Neuronal stem cell (in vitro differentiated cells): ENCODE data around the gene PRIM2.
"Not testable (repeated sequence)": the region's sequence is repeated elsewhere in the genome, so short reads cannot be mapped to it uniquely, and the experiment has no call there.

Source experiments
- DNase-seq: peaks from one replicate; pipeline ENCODE4 v3.0.0-alpha.2; 2013; ENCODE audit warnings: low spot score
- H2AFZ ChIP-seq: one replicate; pipeline ENCODE4 v1.6.1; 2013; ENCODE audit warnings: mild to moderate bottlenecking, low read length, inconsistent platforms
- H2AK5ac ChIP-seq: 2 replicates; pipeline ENCODE4 v1.6.1; 2013; ENCODE audit warnings: low read depth, mild to moderate bottlenecking, inconsistent platforms, low read length, moderate library complexity, mixed read lengths
- H2BK120ac ChIP-seq: 2 replicates; pipeline ENCODE4 v1.6.1; 2013; ENCODE audit warnings: low read depth, mild to moderate bottlenecking, inconsistent platforms, low read length, moderate library complexity, mixed read lengths
- H2BK12ac ChIP-seq: one replicate; pipeline ENCODE4 v1.6.1; 2013; ENCODE audit warnings: low read length, inconsistent platforms
- H2BK15ac ChIP-seq: 2 replicates; pipeline ENCODE4 v1.6.1; 2013; ENCODE audit warnings: mild to moderate bottlenecking, low read length, inconsistent platforms, mixed read lengths
- H2BK5ac ChIP-seq: one replicate; pipeline ENCODE4 v1.6.1; 2013; ENCODE audit warnings: inconsistent platforms, mild to moderate bottlenecking, low read length, moderate library complexity
- H3K14ac ChIP-seq: one replicate; pipeline ENCODE4 v1.6.1; 2013; ENCODE audit warnings: low read length, inconsistent platforms
- H3K18ac ChIP-seq: 2 replicates; pipeline ENCODE4 v1.6.1; 2013; ENCODE audit warnings: low read length, inconsistent platforms
- H3K23ac ChIP-seq: 2 replicates; pipeline ENCODE4 v1.6.1; 2013; ENCODE audit warnings: low read depth, mild to moderate bottlenecking, mixed read lengths, low read length, inconsistent platforms; ENCODE audit not compliant: poor library complexity
- H3K27ac ChIP-seq: replicated peaks from 3 replicates; pipeline ENCODE4 v1.5.1; 2013; ENCODE audit warnings: low read length, inconsistent platforms
- H3K27me3 ChIP-seq, 3 experiments: 2 replicates each; pipeline ENCODE4 v1.6.1; 2013; ENCODE audit warnings: low read length in 3 of 3, mild to moderate bottlenecking in 2 of 3, inconsistent platforms in 1 of 3, low read depth in 1 of 3, mixed read lengths in 1 of 3, moderate library complexity in 1 of 3; ENCODE audit not compliant: control insufficient read depth in 3 of 3, insufficient read depth in 3 of 3
- H3K36me3 ChIP-seq, 2 donors: replicated peaks in 1 of 2; 2 replicates each; pipeline ENCODE4 v1.6.1; 2013; ENCODE audit warnings: low read length in 2 of 2; ENCODE audit not compliant: control insufficient read depth in 2 of 2, insufficient read depth in 2 of 2
- H3K4ac ChIP-seq: 2 replicates; pipeline ENCODE4 v1.6.1; 2013; ENCODE audit warnings: inconsistent platforms, mild to moderate bottlenecking, low read length, moderate library complexity
- H3K4me1 ChIP-seq, 2 donors: 1 replicate in 1 of 2; 2 replicates in 1 of 2; pipeline ENCODE4 v1.6.1; 2013; ENCODE audit warnings: low read length in 2 of 2, low read depth in 1 of 2; ENCODE audit not compliant: control insufficient read depth in 2 of 2, insufficient read depth in 1 of 2
- H3K4me2 ChIP-seq: one replicate; pipeline ENCODE4 v1.6.1; 2013; ENCODE audit warnings: mild to moderate bottlenecking, low read length, inconsistent platforms; ENCODE audit not compliant: insufficient read depth, poor library complexity, severe bottlenecking
- H3K4me3 ChIP-seq, 2 donors: 2 replicates each; pipeline ENCODE4 v1.5.1; 2013; ENCODE audit warnings: low read length in 2 of 2, mild to moderate bottlenecking in 2 of 2, inconsistent platforms in 1 of 2, moderate library complexity in 1 of 2
- H3K79me1 ChIP-seq: one replicate; pipeline ENCODE4 v1.6.1; 2013; ENCODE audit warnings: low read depth, mild to moderate bottlenecking, inconsistent platforms, low read length, moderate library complexity
- H3K9ac ChIP-seq: one replicate; pipeline ENCODE4 v1.6.1; 2013; ENCODE audit warnings: mild to moderate bottlenecking, low read depth, low read length, inconsistent platforms; ENCODE audit not compliant: poor library complexity
- H3K9me3 ChIP-seq, 2 donors: replicated peaks in 1 of 2; 2 replicates each; pipeline versions ENCODE3 to v1.6.1; 2013; ENCODE audit warnings: low read length in 2 of 2, mild to moderate bottlenecking in 2 of 2, inconsistent platforms in 1 of 2, low read depth in 1 of 2, mixed read lengths in 1 of 2, moderate library complexity in 1 of 2; ENCODE audit not compliant: control insufficient read depth in 2 of 2, insufficient read depth in 1 of 2
- H4K8ac ChIP-seq: one replicate; pipeline ENCODE4 v1.6.1; 2013; ENCODE audit warnings: low read depth, mild to moderate bottlenecking, inconsistent platforms, low read length, moderate library complexity
- H4K91ac ChIP-seq: one replicate; pipeline ENCODE4 v1.6.1; 2013; ENCODE audit warnings: low read length, low read depth, mild to moderate bottlenecking, inconsistent platforms; ENCODE audit not compliant: poor library complexity
- WGBS, 2 donors: extraction: QIAGEN DNeasy Blood & Tissue Kit; methylation state at CpG; one replicate each; pipeline ENCODE4 v1.1.7; 2013; ENCODE audit warnings: missing lambda C conversion rate in 2 of 2, mixed read lengths in 1 of 2; ENCODE audit not compliant: insufficient read length in 2 of 2, insufficient replicate concordance in 1 of 2; ENCODE audit errors: extremely low coverage in 2 of 2; 5-methylcytosine and 5-hydroxymethylcytosine counted together

Gene PRIM2

DNA sequence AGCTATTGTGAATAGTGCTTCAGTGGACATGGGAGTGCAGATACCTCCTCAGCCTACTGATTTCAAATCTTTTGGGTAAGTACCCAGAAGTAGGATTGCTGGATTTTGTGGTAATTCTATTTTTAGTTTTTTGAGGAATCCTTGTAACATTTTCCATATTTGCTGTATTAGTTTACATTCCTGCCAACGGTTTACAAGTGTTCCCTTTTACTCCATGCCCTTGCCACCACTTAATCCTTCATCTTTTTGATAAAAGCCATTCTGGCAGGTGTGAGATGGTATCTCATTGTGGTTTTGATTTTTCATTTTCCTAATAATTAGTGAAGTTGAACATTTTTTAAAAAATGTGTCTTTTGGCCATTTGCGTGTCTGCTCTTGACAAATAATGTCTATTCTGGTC is 125.8 kb downstream of the PRIM2 start:
- H4K8ac ChIP-seq, H3K14ac ChIP-seq, H2BK120ac ChIP-seq, H3K79me1 ChIP-seq, H3K36me3 ChIP-seq, H3K4me1 ChIP-seq, H2AFZ ChIP-seq, H3K9ac ChIP-seq, H3K4me3 ChIP-seq, DNase-seq, H3K9me3 ChIP-seq, H3K4ac ChIP-seq, H2BK5ac ChIP-seq, H2BK15ac ChIP-seq, H3K18ac ChIP-seq, H3K4me2 ChIP-seq, H2AK5ac ChIP-seq, H3K27ac ChIP-seq, H4K91ac ChIP-seq, H3K27me3 ChIP-seq, H3K23ac ChIP-seq, H2BK12ac ChIP-seq: not testable (repeated sequence)
- no CpG with 5 or more reads among the region's 2 CpGs for WGBS, 2 donors

- H3K27me3 ChIP-seq, H3K18ac ChIP-seq, H3K4me2 ChIP-seq, DNase-seq, H3K23ac ChIP-seq, H2AK5ac ChIP-seq, H3K9ac ChIP-seq, H2BK15ac ChIP-seq, H2AFZ ChIP-seq, H4K91ac ChIP-seq, H3K4me1 ChIP-seq, H2BK12ac ChIP-seq, H3K9me3 ChIP-seq, H3K79me1 ChIP-seq, H3K4me3 ChIP-seq, H3K36me3 ChIP-seq, H2BK5ac ChIP-seq, H3K4ac ChIP-seq, H3K27ac ChIP-seq, H2BK120ac ChIP-seq, H3K14ac ChIP-seq, H4K8ac ChIP-seq: not testable (repeated sequence)
- WGBS, 2 donors = no CpG with 5 or more reads among the region's 1 CpG
Measured at GRCh38 chr6:57444787-57445186, 127.4 kb downstream of the PRIM2 start.

DNA sequence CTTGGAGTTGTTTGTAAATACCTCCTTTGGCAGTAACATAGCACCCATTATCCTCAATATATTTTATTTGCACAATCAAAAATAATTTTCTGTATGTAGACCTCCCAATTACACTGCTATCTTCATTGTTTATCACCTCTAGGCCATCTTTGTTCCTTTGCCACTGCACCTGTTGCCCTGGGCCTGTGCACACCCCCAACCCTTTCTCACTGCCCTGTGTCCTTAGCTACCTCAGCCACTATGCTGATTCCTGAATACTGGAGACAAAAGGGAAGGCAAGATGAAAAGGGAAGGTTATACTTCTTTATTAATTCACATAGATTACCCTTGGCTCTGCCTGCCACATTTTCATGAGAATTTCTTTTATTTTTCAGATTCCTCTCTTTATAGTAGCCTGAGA is 127.9 kb downstream of the PRIM2 start:
- H3K27ac ChIP-seq, H4K91ac ChIP-seq, H3K23ac ChIP-seq, H4K8ac ChIP-seq, H3K18ac ChIP-seq, H3K4ac ChIP-seq, H3K36me3 ChIP-seq, H3K9ac ChIP-seq, H2BK15ac ChIP-seq, H2BK12ac ChIP-seq, H2BK5ac ChIP-seq, H3K79me1 ChIP-seq, H3K4me2 ChIP-seq, H2AFZ ChIP-seq, H3K14ac ChIP-seq, H3K4me1 ChIP-seq, H3K9me3 ChIP-seq, H3K27me3 ChIP-seq, H2BK120ac ChIP-seq, DNase-seq, H2AK5ac ChIP-seq, H3K4me3 ChIP-seq: not testable (repeated sequence)

DNA sequence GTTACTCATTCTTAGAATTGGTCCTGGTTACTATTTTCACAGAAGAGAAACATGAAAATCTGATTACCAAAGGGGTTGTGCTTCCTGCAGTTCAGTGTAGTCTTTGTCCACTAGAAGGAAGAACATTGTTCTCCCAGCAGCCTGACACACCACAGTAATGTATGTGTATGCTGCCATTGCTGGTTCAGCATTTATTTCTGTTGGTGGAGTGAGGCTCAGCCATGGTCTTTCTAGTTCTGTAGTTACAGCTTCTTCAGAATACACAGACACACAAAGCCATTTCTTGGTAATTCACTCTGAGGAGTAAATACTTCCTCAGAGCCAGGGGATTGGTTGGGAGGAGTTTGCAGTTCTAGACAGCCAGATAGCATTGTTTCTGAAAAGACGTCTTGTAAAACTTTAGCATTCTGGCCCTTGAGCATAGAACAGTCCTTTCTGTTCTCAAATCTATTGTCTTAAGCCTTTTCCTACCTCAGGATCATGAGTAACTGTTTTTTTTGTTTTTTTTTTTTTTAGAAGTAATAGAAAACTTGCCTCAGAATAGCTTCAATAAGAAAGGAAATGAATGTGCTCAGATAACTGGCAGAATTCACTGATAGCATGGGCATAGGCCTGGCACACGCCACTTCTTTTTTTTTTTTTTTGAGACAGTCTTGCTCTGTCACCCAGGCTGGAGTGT is 128.5 kb downstream of the PRIM2 start:
- DNase-seq, H3K27ac ChIP-seq, H3K4me1 ChIP-seq, H3K4ac ChIP-seq, H4K91ac ChIP-seq, H3K36me3 ChIP-seq, H3K18ac ChIP-seq, H2BK120ac ChIP-seq, H2BK12ac ChIP-seq, H3K9me3 ChIP-seq, H3K79me1 ChIP-seq, H2AK5ac ChIP-seq, H3K4me2 ChIP-seq, H3K27me3 ChIP-seq, H2BK5ac ChIP-seq, H3K9ac ChIP-seq, H4K8ac ChIP-seq, H3K23ac ChIP-seq, H3K4me3 ChIP-seq, H3K14ac ChIP-seq, H2BK15ac ChIP-seq: not testable (repeated sequence)
- H2AFZ ChIP-seq = peak overlapping the region; percentile 67
- no CpG with 5 or more reads among the region's 2 CpGs for WGBS, 2 donors
